GM12874 (cell line): Measurements from ENCODE around the gene SLC35A3.

Experiments
- CTCF ChIP-seq: IDR thresholded peaks from 2 replicates; pipeline ENCODE4 v1.5.1; 2011; ENCODE audit warnings: low read depth, mild to moderate bottlenecking, control low read depth, low read length, moderate library complexity; ENCODE audit not compliant: insufficient read depth

The SLC35A3 gene

DNA sequence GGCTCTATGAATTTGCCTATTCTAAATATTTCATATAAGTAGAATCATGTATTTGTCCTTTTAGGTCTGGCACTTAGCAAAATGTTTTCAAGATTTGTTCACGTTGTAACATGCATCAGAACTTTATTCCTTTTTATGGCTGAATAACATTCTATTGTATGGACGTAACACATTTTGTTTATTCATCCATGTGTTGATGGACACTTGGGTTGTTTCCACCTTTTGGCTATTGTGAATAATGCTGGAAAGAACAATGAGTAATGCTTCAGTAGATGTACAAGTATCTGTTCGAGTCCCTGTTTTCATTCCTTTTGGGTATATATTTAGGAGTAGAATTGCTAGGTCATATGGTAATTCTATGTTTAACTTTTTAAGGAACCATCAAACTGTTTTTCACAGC is 24.7 kb downstream of the SLC35A3 start:
- no peak for TF ChIP-seq CTCF

DNA sequence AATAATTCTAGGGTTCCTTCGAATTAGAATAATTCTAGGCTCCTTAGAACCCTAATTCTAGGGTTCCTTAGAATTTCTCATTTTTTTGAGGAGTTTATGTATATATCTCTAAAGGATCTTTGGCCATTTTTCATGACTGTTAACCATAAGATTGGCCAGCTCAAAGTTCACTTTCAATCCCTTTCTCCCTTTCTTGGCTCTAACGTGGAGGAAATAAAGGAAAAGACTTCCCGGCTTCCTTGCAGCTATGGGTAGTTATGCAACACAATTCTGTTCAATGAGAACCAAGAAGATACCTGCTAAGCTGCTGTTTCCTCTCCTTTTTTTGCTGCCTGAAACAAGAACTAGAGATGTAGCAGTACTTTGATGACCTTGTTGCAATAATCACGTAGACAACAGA is 27.2 kb downstream of the SLC35A3 start:
- no peak for TF ChIP-seq CTCF

GRCh38 chr1:100001462-100001861 is 31.7 kb downstream of the SLC35A3 start:
- TF ChIP-seq CTCF = no peak

DNA sequence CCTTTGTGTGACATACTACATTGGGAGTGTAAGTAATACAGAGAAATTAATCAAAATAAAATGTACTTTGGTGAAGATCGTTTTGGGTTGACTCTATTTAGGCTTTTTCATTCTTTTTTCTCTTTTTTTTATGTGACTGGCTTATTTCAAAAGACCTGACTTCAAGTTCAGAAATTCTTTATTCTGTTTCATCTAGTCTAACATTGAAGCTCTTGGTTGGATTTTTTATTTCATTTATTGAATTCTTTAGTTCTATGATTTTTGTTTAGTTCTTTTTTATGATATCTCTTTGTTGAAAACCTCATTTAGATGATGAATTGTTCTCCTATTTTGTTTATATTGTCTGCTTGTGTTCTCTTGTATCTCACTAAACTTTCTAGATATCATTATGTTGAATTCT is 35.6 kb downstream of the SLC35A3 start:
- no peak for TF ChIP-seq CTCF

DNA sequence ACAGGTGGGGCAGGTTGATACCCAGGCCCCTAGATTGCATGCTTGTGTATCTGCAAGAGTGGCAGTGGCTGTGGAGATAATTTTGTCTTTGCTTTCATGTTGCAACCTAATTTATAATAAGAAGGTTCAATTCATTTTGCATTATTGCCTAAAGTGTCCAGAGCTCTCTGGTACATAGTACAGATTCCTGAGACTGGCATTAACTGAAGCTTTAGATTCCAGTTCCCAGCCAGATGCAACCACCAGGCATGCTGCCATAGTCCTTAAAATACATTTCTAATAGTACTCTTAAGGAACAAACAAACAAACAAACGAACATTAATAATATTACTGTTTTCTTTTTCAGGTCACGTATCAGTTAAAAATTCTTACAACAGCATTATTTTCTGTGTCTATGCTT is 36.9 kb downstream of the SLC35A3 start:
- no peak for TF ChIP-seq CTCF

- no peak for TF ChIP-seq CTCF
Observed at GRCh38 chr1:100009458-100009857, 39.7 kb downstream of the SLC35A3 start.

GRCh38 chr1:100010804-100011203 is 41.0 kb downstream of the SLC35A3 start:
- no peak for TF ChIP-seq CTCF

- no peak for TF ChIP-seq CTCF
Observed at GRCh38 chr1:100019220-100019619, 49.4 kb downstream of the SLC35A3 start.
